ENCODE measurements around the gene TMEM184B. TPM values are rescaled to one million over a fixed set of nuclear protein-coding genes. Genes with fewer than 3 reads are reported as not detected.
A peak's percentile ranks its signal among the peaks of the same experiment; 100 is the strongest.

The TMEM184B gene
- polyA plus RNA-seq, 1 donor (not counting 4 experiments of a cell fraction or from before 2014, with no cell fraction given): 18.8 TPM

DNA sequence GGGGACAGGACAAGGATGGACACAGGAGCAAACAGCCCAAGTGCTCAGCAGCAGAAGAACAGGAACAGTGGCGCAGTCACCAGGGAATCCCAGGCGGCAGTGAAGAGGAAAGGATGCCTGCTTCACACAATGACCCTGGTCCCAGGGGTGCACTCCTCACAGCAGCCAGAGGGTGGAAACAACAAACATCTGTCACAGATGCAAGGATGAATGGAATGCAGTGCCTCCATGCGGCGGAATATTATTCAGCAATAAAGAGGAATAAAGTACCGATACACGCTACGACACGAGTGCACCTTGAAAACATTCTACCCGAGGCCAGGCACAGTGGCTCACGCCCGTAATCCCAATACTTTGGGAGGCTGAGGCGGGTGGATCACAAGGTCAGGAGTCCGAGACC lies 31.7 kb upstream of the TMEM184B start:
- peaks cover 48% of the 10 kb centered on the region for H4K20me1 ChIP-seq (ENCODE audit: control insufficient read depth, extremely low read depth, insufficient read depth, low read length)
- no peak overlapping the region for H3K9ac ChIP-seq (ENCODE audit: control insufficient read depth, extremely low read depth, insufficient read depth, low read length)
- H3K27me3 ChIP-seq (ENCODE audit: control insufficient read depth, extremely low read depth, insufficient read depth, low read length): no peaks in the 10 kb centered on the region
- H3K79me2 ChIP-seq (ENCODE audit: control insufficient read depth, insufficient read depth, low read length): peaks cover 92% of the 10 kb centered on the region
- H3K4me2 ChIP-seq (ENCODE audit: control insufficient read depth, extremely low read depth, insufficient read depth, low read depth, low read length): no peak overlapping the region
- no peak overlapping the region for H3K4me3 ChIP-seq (ENCODE audit: control insufficient read depth in 2 of 3, extremely low read depth in 1 of 3, insufficient read depth in 2 of 3, low read depth in 1 of 3, low read length in 3 of 3)
- TF ChIP-seq EZH2 (IDR thresholded peaks at IDR 0.05; ENCODE audit: low read length): no peak
- TF ChIP-seq, protein P1, sequence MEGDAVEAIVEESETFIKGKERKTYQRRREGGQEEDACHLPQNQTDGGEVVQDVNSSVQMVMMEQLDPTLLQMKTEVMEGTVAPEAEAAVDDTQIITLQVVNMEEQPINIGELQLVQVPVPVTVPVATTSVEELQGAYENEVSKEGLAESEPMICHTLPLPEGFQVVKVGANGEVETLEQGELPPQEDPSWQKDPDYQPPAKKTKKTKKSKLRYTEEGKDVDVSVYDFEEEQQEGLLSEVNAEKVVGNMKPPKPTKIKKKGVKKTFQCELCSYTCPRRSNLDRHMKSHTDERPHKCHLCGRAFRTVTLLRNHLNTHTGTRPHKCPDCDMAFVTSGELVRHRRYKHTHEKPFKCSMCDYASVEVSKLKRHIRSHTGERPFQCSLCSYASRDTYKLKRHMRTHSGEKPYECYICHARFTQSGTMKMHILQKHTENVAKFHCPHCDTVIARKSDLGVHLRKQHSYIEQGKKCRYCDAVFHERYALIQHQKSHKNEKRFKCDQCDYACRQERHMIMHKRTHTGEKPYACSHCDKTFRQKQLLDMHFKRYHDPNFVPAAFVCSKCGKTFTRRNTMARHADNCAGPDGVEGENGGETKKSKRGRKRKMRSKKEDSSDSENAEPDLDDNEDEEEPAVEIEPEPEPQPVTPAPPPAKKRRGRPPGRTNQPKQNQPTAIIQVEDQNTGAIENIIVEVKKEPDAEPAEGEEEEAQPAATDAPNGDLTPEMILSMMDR (optimal IDR thresholded peaks at IDR 0.05 in 1 of 3, IDR thresholded peaks at IDR 0.05 in 1 of 3, conservative IDR thresholded peaks at IDR 0.05 in 1 of 3; ENCODE audit: extremely low read depth in 1 of 3, insufficient read depth in 2 of 3, low read length in 3 of 3): no peak
- no peak overlapping the region for H2AFZ ChIP-seq (ENCODE audit: control insufficient read depth, low read length)
- peaks cover 53% of the 10 kb centered on the region for H3K4me1 ChIP-seq (ENCODE audit: control insufficient read depth, extremely low read depth, insufficient read depth, low read length)
- dilution Hi-C loops (cut with MboI; ENCODE audit: extremely low pct_ligation_motif_present, low sequenced_read_pairs): no loop called here
- FAIRE-seq (no peak), DNase-seq (ENCODE audit: low read depth, low spot score) (no peak)
- H3K9me1 ChIP-seq (ENCODE audit: control insufficient read depth, extremely low read depth, insufficient read depth, low read length): peaks cover 5% of the 10 kb centered on the region
- H3K36me3 ChIP-seq (ENCODE audit: control insufficient read depth in 2 of 2, extremely low read depth in 1 of 2, insufficient read depth in 2 of 2, low read length in 2 of 2): peaks cover 41 to 52% of the 10 kb centered on the region in 2 experiments
- no peaks in the 10 kb centered on the region for H3K9me3 ChIP-seq (ENCODE audit: control insufficient read depth, low read depth, low read length)
- no peak overlapping the region for H3K27ac ChIP-seq (ENCODE audit: control insufficient read depth, insufficient read depth, low read length)

DNA sequence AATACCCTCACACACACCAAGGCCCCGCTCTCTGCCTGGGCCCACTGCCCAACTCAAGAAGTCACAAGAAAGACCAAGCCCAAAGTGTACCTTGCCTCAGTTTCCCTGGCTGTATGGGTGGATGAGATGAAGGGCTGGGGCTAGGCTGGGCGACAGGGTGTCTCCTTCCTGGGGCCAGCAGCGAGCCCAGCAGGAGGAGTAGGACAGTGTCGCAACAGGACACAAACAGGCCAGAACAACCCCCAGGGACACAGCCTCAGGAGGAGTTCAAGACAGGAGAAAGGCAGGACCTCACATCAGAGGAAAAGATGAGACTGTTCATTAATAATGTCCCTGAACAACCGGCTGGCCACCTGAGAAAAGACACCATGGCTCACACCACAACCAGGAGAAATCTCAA lies 31.2 kb upstream of the TMEM184B start:
- no peak overlapping the region for H3K9ac ChIP-seq (ENCODE audit: control insufficient read depth, extremely low read depth, insufficient read depth, low read length)
- DNase-seq (ENCODE audit: low read depth, low spot score): no peak
- H3K4me3 ChIP-seq (ENCODE audit: control insufficient read depth in 2 of 3, extremely low read depth in 1 of 3, insufficient read depth in 2 of 3, low read depth in 1 of 3, low read length in 3 of 3): no peak overlapping the region
- H2AFZ ChIP-seq (ENCODE audit: control insufficient read depth, low read length): no peak overlapping the region
- H3K4me2 ChIP-seq (ENCODE audit: control insufficient read depth, extremely low read depth, insufficient read depth, low read depth, low read length): no peak overlapping the region
- no peaks in the 10 kb centered on the region for H3K27me3 ChIP-seq (ENCODE audit: control insufficient read depth, extremely low read depth, insufficient read depth, low read length)
- no peaks in the 10 kb centered on the region for H3K9me3 ChIP-seq (ENCODE audit: control insufficient read depth, low read depth, low read length)
- H3K9me1 ChIP-seq (ENCODE audit: control insufficient read depth, extremely low read depth, insufficient read depth, low read length): peaks cover 5% of the 10 kb centered on the region
- peaks cover 43% of the 10 kb centered on the region for H4K20me1 ChIP-seq (ENCODE audit: control insufficient read depth, extremely low read depth, insufficient read depth, low read length)
- dilution Hi-C loops (cut with MboI; ENCODE audit: extremely low pct_ligation_motif_present, low sequenced_read_pairs): no loop called here
- H3K4me1 ChIP-seq (ENCODE audit: control insufficient read depth, extremely low read depth, insufficient read depth, low read length): peaks cover 59% of the 10 kb centered on the region
- H3K36me3 ChIP-seq (ENCODE audit: control insufficient read depth in 2 of 2, extremely low read depth in 1 of 2, insufficient read depth in 2 of 2, low read length in 2 of 2): peaks cover 41 to 51% of the 10 kb centered on the region in 2 experiments
- peaks cover 86% of the 10 kb centered on the region for H3K79me2 ChIP-seq (ENCODE audit: control insufficient read depth, insufficient read depth, low read length)
- H3K27ac ChIP-seq (ENCODE audit: control insufficient read depth, insufficient read depth, low read length): peak overlapping the region; percentile 4
- FAIRE-seq: no peak
- no peak for TF ChIP-seq EZH2 (IDR thresholded peaks at IDR 0.05; ENCODE audit: low read length)
- TF ChIP-seq, protein P1 (optimal IDR thresholded peaks at IDR 0.05 in 1 of 3, IDR thresholded peaks at IDR 0.05 in 1 of 3, conservative IDR thresholded peaks at IDR 0.05 in 1 of 3; ENCODE audit: extremely low read depth in 1 of 3, insufficient read depth in 2 of 3, low read length in 3 of 3): no peak

Data from keratinocyte (primary cell).